ENCODE data around the gene C4orf50.

The C4orf50 gene

DNA sequence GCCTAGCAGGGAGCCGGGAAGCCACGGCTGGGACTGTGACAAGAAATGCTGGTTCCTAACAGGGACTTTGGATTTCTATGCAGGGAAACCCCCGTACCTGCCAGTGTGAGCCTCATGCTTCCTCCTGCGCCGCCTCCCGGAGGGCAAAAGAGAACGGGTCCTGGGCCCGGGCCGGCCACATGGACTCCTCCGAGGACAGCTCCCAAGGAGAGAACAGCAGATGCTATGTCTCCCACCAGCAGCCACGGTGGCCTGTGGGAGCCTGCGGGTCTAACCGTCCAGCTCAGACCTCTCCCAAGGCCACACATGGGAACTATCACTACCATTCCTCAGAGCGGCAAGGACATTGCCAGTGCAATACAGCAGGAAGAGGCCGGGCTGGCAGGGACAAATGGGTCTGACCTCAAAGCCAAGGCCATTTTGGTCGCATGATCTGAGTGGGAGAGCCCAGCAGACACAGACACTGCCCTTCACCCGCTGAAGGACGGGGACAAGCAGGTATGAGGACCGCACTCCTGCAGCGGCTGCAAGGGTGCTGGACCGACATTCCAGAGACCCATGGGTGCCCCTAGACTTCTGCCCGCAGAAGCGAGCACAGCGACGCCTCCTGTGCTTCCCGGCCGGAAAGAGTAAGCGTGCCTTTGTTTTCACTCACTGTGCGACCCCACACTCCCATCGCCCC, 4.5 kb upstream of the C4orf50 start:
- DNase-seq (ENCODE audit: low read depth), result no peak
- H3K4me3 ChIP-seq (ENCODE audit: control insufficient read depth, low read depth, low read length), result no peak overlapping the region
- TF ChIP-seq, protein P1, sequence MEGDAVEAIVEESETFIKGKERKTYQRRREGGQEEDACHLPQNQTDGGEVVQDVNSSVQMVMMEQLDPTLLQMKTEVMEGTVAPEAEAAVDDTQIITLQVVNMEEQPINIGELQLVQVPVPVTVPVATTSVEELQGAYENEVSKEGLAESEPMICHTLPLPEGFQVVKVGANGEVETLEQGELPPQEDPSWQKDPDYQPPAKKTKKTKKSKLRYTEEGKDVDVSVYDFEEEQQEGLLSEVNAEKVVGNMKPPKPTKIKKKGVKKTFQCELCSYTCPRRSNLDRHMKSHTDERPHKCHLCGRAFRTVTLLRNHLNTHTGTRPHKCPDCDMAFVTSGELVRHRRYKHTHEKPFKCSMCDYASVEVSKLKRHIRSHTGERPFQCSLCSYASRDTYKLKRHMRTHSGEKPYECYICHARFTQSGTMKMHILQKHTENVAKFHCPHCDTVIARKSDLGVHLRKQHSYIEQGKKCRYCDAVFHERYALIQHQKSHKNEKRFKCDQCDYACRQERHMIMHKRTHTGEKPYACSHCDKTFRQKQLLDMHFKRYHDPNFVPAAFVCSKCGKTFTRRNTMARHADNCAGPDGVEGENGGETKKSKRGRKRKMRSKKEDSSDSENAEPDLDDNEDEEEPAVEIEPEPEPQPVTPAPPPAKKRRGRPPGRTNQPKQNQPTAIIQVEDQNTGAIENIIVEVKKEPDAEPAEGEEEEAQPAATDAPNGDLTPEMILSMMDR (IDR thresholded peaks at IDR 0.05; ENCODE audit: control insufficient read depth, insufficient read depth, low read depth, low read length, missing control alignments), result no peak

- no peak for DNase-seq (ENCODE audit: low read depth)
- H3K4me3 ChIP-seq (ENCODE audit: control insufficient read depth, low read depth, low read length), result no peak overlapping the region
- TF ChIP-seq, protein P1 (IDR thresholded peaks at IDR 0.05; ENCODE audit: control insufficient read depth, insufficient read depth, low read depth, low read length, missing control alignments), result no peak
Observed at GRCh38 chr4:6021831-6022606, 3.8 kb upstream of the C4orf50 start.

DNA sequence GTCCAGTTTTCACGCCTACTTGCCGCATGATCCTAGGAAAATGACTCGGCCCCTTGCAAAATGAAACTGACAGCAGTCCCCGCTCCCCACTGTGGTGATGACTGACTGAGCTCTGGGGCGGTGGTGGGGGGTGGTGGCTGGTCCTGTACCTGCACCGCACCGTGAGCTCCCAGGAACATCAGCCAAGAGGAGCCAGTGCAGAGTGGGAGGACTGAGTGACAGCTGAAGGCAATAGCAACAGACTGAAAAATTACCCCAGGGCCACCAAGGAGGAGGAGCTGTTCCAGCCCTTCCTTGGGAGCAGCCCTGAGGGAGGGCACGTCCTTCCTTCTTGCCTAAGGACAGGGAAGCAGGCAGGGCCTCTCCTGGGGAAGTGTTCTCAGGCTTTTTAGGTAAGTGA, 2.4 kb upstream of the C4orf50 start:
- TF ChIP-seq, protein P1 (IDR thresholded peaks at IDR 0.05; ENCODE audit: control insufficient read depth, insufficient read depth, low read depth, low read length, missing control alignments), result no peak
- no peak for DNase-seq (ENCODE audit: low read depth)
- H3K4me3 ChIP-seq (ENCODE audit: control insufficient read depth, low read depth, low read length), result no peak overlapping the region

- TF ChIP-seq, protein P1 (IDR thresholded peaks at IDR 0.05; ENCODE audit: control insufficient read depth, insufficient read depth, low read depth, low read length, missing control alignments), result peak; percentile 75
- H3K4me3 ChIP-seq (ENCODE audit: control insufficient read depth, low read depth, low read length), result no peak overlapping the region
- no peak for DNase-seq (ENCODE audit: low read depth)
Observed at GRCh38 chr4:6019316-6020263, 1.4 kb upstream of the C4orf50 start.

- DNase-seq (ENCODE audit: low read depth), result no peak
- H3K4me3 ChIP-seq (ENCODE audit: control insufficient read depth, low read depth, low read length), result no peak overlapping the region
- TF ChIP-seq, protein P1 (IDR thresholded peaks at IDR 0.05; ENCODE audit: control insufficient read depth, insufficient read depth, low read depth, low read length, missing control alignments), result no peak
Observed at GRCh38 chr4:6017800-6018199, 431 bp downstream of the C4orf50 start.

DNA sequence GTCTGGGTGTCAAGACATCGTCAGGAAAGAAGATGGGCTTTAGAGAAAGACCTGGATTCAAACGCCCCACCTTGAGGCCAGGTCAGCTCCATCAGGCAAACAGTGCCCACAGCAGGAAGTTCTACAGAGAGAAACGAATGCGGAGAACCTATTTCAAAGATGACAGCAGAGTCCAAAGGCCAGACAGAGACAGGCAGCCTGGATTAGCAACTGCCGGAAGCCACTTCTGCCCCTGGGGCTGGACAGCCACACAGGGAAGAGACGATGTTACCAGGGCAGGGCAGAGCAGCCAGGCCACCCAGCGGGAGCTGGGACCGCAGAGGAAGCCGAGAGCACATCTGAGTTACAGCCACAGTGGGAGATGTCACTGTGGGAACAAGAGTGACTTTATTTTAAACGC, 1.2 kb downstream of the C4orf50 start:
- TF ChIP-seq, protein P1 (IDR thresholded peaks at IDR 0.05; ENCODE audit: control insufficient read depth, insufficient read depth, low read depth, low read length, missing control alignments), result no peak

More for the DNA sequence above, 1.2 kb downstream of the C4orf50 start:
- DNase-seq (ENCODE audit: low read depth), result no peak
- H3K4me3 ChIP-seq (ENCODE audit: control insufficient read depth, low read depth, low read length), result no peak overlapping the region

Data from AG09309 (cell line).